Activated naive CD8-positive, alpha-beta T cell treated with anti-CD3 and anti-CD28 coated beads for 36 hours (primary cell): ENCODE data around the gene EVX2. TPM values are rescaled to one million over a fixed set of nuclear protein-coding genes. Genes with fewer than 3 reads are reported as not detected.

ENCODE experiments used
- DNase-seq: peaks from one replicate; pipeline ENCODE4 v3.0.0; 2021
- H3K27ac Mint-ChIP-seq: one replicate; pipeline ENCODE4 v1.8.0; 2022; ENCODE audit warnings: mild to moderate bottlenecking, moderate library complexity, mixed read lengths
- H3K27me3 Mint-ChIP-seq: one replicate; pipeline ENCODE4 v1.8.0; 2022; ENCODE audit warnings: mild to moderate bottlenecking, mixed read lengths
- H3K36me3 Mint-ChIP-seq: one replicate; pipeline ENCODE4 v1.8.0; 2021; ENCODE audit warnings: mild to moderate bottlenecking, mixed read lengths
- H3K4me1 Mint-ChIP-seq: one replicate; pipeline ENCODE4 v1.8.0; 2021; ENCODE audit warnings: mixed read lengths
- H3K4me3 Mint-ChIP-seq: one replicate; pipeline ENCODE4 v1.8.0; 2022; ENCODE audit warnings: mild to moderate bottlenecking, moderate library complexity, mixed read lengths
- H3K9me3 Mint-ChIP-seq: one replicate; pipeline ENCODE4 v1.8.0; 2022; ENCODE audit warnings: mixed read lengths
- total RNA-seq, 2 experiments: library from RNA; stranded (reverse); gene quantifications; one replicate each; pipeline ENCODE4 v1.2.3, GENCODE V29; 2021

The EVX2 gene
- total RNA-seq: not detected

GRCh38 chr2:176083796-176084261 is at the start of gene EVX2:
Gene EVX2, minus strand, starts transcription at chr2:176083962. Its CDS starts 186 bp downstream, at chr2:176083776.
- H3K27ac Mint-ChIP-seq: peak within 1 kb of the TSS; percentile 69
- H3K9me3 Mint-ChIP-seq: peaks cover 37% of the 10 kb centered on the region
- H3K4me1 Mint-ChIP-seq: peaks cover 19% of the 10 kb centered on the region
- DNase-seq: no peak
- H3K4me3 Mint-ChIP-seq: peak within 1 kb of the TSS; percentile 32
- H3K36me3 Mint-ChIP-seq: peaks cover 38% of the 10 kb centered on the region
- H3K27me3 Mint-ChIP-seq: peaks cover 95% of the 10 kb centered on the region

- H3K36me3 Mint-ChIP-seq: peaks cover 5% of the 10 kb centered on the region
- H3K27me3 Mint-ChIP-seq: peaks cover 89% of the 10 kb centered on the region
- H3K4me1 Mint-ChIP-seq: peaks cover 30% of the 10 kb centered on the region
- H3K27ac Mint-ChIP-seq: no peak overlapping the region
- peaks cover 4% of the 10 kb centered on the region for H3K9me3 Mint-ChIP-seq
- DNase-seq: no peak
- no peak overlapping the region for H3K4me3 Mint-ChIP-seq
These were observed 49.6 kb upstream of the EVX2 start for GRCh38 chr2:176133389-176133788.

- H3K27me3 Mint-ChIP-seq: peaks cover 89% of the 10 kb centered on the region
- H3K9me3 Mint-ChIP-seq: peaks cover 2% of the 10 kb centered on the region
- no peak overlapping the region for H3K27ac Mint-ChIP-seq
- DNase-seq: no peak
- H3K4me1 Mint-ChIP-seq: peaks cover 32% of the 10 kb centered on the region
- peak overlapping the region; percentile 66 for H3K4me3 Mint-ChIP-seq
- H3K36me3 Mint-ChIP-seq: peaks cover 2% of the 10 kb centered on the region
These were observed 48.7 kb upstream of the EVX2 start for GRCh38 chr2:176132205-176133171.

GRCh38 chr2:176131848-176132158 is 48.0 kb upstream of the EVX2 start:
- H3K4me1 Mint-ChIP-seq: peaks cover 34% of the 10 kb centered on the region
- peaks cover 2% of the 10 kb centered on the region for H3K9me3 Mint-ChIP-seq
- H3K4me3 Mint-ChIP-seq: peak overlapping the region; percentile 66
- peaks cover 1% of the 10 kb centered on the region for H3K36me3 Mint-ChIP-seq
- peaks cover 89% of the 10 kb centered on the region for H3K27me3 Mint-ChIP-seq
- DNase-seq: no peak
- H3K27ac Mint-ChIP-seq: no peak overlapping the region

GRCh38 chr2:176130957-176131847 is 47.4 kb upstream of the EVX2 start:
- DNase-seq: no peak
- peaks cover 1% of the 10 kb centered on the region for H3K36me3 Mint-ChIP-seq
- peaks cover 34% of the 10 kb centered on the region for H3K4me1 Mint-ChIP-seq
- H3K27me3 Mint-ChIP-seq: peaks cover 91% of the 10 kb centered on the region
- H3K27ac Mint-ChIP-seq: no peak overlapping the region
- peak overlapping the region; percentile 45 for H3K4me3 Mint-ChIP-seq
- peaks cover 2% of the 10 kb centered on the region for H3K9me3 Mint-ChIP-seq

GRCh38 chr2:176130147-176130956 is 46.6 kb upstream of the EVX2 start:
- H3K9me3 Mint-ChIP-seq: no peaks in the 10 kb centered on the region
- peak; percentile 37 for DNase-seq
- no peaks in the 10 kb centered on the region for H3K36me3 Mint-ChIP-seq
- H3K27me3 Mint-ChIP-seq: peaks cover 91% of the 10 kb centered on the region
- H3K4me1 Mint-ChIP-seq: peaks cover 28% of the 10 kb centered on the region
- H3K4me3 Mint-ChIP-seq: peak overlapping the region; percentile 45
- no peak overlapping the region for H3K27ac Mint-ChIP-seq

- peaks cover 28% of the 10 kb centered on the region for H3K4me1 Mint-ChIP-seq
- no peak overlapping the region for H3K27ac Mint-ChIP-seq
- peak overlapping the region; percentile 29 for H3K4me3 Mint-ChIP-seq
- H3K27me3 Mint-ChIP-seq: peaks cover 91% of the 10 kb centered on the region
- no peak for DNase-seq
- no peaks in the 10 kb centered on the region for H3K9me3 Mint-ChIP-seq
- H3K36me3 Mint-ChIP-seq: no peaks in the 10 kb centered on the region
These were observed 46.0 kb upstream of the EVX2 start for GRCh38 chr2:176129813-176130146.

GRCh38 chr2:176128982-176129796 is 45.4 kb upstream of the EVX2 start, which contains the start of gene HOXD8:
Gene HOXD8, plus strand, starts transcription at chr2:176129705. Its CDS starts 662 bp downstream, at chr2:176130367.
- no peak within 1 kb of the TSS for H3K27ac Mint-ChIP-seq
- no peak for DNase-seq
- H3K4me3 Mint-ChIP-seq: peak within 1 kb of the TSS; percentile 43

GRCh38 chr2:176128172-176128981 is 44.6 kb upstream of the EVX2 start:
- no peaks in the 10 kb centered on the region for H3K9me3 Mint-ChIP-seq
- no peak overlapping the region for H3K4me3 Mint-ChIP-seq
- H3K27ac Mint-ChIP-seq: peak overlapping the region; percentile 39
- H3K27me3 Mint-ChIP-seq: peaks cover 91% of the 10 kb centered on the region
- H3K4me1 Mint-ChIP-seq: peaks cover 33% of the 10 kb centered on the region
- H3K36me3 Mint-ChIP-seq: no peaks in the 10 kb centered on the region
- DNase-seq: no peak

More at GRCh38 chr2:176128982-176129796, 45.4 kb upstream of the EVX2 start, which contains the start of gene HOXD8:
- H3K9me3 Mint-ChIP-seq: no peaks in the 10 kb centered on the region
- peaks cover 28% of the 10 kb centered on the region for H3K4me1 Mint-ChIP-seq
- H3K36me3 Mint-ChIP-seq: no peaks in the 10 kb centered on the region
- peaks cover 91% of the 10 kb centered on the region for H3K27me3 Mint-ChIP-seq

- Mint-ChIP-seq H3K27ac (no peak overlapping the region), H3K4me1 (peaks cover 30% of the 10 kb centered on the region), H3K9me3 (no peaks in the 10 kb centered on the region), H3K4me3 (no peak overlapping the region), H3K36me3 (no peaks in the 10 kb centered on the region), H3K27me3 (peaks cover 88% of the 10 kb centered on the region)
- no peak for DNase-seq
These were observed 44.0 kb upstream of the EVX2 start for GRCh38 chr2:176127774-176128072.

GRCh38 chr2:176126929-176127773 is 43.4 kb upstream of the EVX2 start:
- peak; percentile 44 for DNase-seq
- Mint-ChIP-seq H3K27me3 (peaks cover 87% of the 10 kb centered on the region), H3K4me1 (peaks cover 27% of the 10 kb centered on the region), H3K27ac (no peak overlapping the region), H3K9me3 (no peaks in the 10 kb centered on the region), H3K36me3 (no peaks in the 10 kb centered on the region), H3K4me3 (no peak overlapping the region)

GRCh38 chr2:176125772-176126054 is 42.0 kb upstream of the EVX2 start:
- no peak overlapping the region for H3K4me3 Mint-ChIP-seq
- H3K27ac Mint-ChIP-seq: no peak overlapping the region
- no peaks in the 10 kb centered on the region for H3K9me3 Mint-ChIP-seq
- no peaks in the 10 kb centered on the region for H3K36me3 Mint-ChIP-seq
- peaks cover 18% of the 10 kb centered on the region for H3K4me1 Mint-ChIP-seq
- H3K27me3 Mint-ChIP-seq: peaks cover 87% of the 10 kb centered on the region
- no peak for DNase-seq
